ENCODE data around the gene PDLIM4. TPM values are rescaled to one million over a fixed set of nuclear protein-coding genes. Genes with fewer than 3 reads are reported as not detected.

Gene PDLIM4
- total RNA-seq (2022; extraction: Qiagen RNA extraction; ENCODE audit: low read depth) = 0.57 to 2.0 TPM (median 0.79 TPM) in 5 replicates

GRCh38 chr5:132257131-132258101 lies at the start of gene PDLIM4:
TSS of gene PDLIM4 (plus strand) at chr5:132257696. CDS start at chr5:132257735, 39 bp downstream.

GRCh38 chr5:132227485-132228240 lies 29.8 kb upstream of the PDLIM4 start, which contains the start of gene P4HA2:
TSS of gene P4HA2 (minus strand) at chr5:132227853. CDS start at chr5:132218626, 9,227 bp downstream.

GRCh38 chr5:132293992-132294727 lies 36.7 kb downstream of the PDLIM4 start, which contains the start of gene SLC22A4:
TSS of gene SLC22A4 (plus strand) at chr5:132294394. CDS start at chr5:132294617, 223 bp downstream.

Other genes starting within 250 kb of the PDLIM4 start
- gene ACSL6, start 246.0 kb upstream of the PDLIM4 start, total RNA-seq (2022; extraction: Qiagen RNA extraction; ENCODE audit: low read depth) = 0.06 to 0.15 TPM (median 0.08 TPM) in 3 of 5 replicates, not detected in the others
- not detected in 5 replicates for gene IL3, start 197.0 kb upstream of the PDLIM4 start, total RNA-seq (2022; extraction: Qiagen RNA extraction; ENCODE audit: low read depth)
- 0.42 to 0.93 TPM (median 0.53 TPM) in 5 replicates for gene CSF2, start 183.9 kb upstream of the PDLIM4 start, total RNA-seq (2022; extraction: Qiagen RNA extraction; ENCODE audit: low read depth)
- gene P4HA2, start 29.8 kb upstream of the PDLIM4 start, total RNA-seq (2022; extraction: Qiagen RNA extraction; ENCODE audit: low read depth) = 44.8 to 51.8 TPM (median 50.6 TPM) in 5 replicates
- 3.5 to 6.1 TPM (median 5.1 TPM) in 5 replicates for gene SLC22A4, start 36.7 kb downstream of the PDLIM4 start, total RNA-seq (2022; extraction: Qiagen RNA extraction; ENCODE audit: low read depth)
- gene SLC22A5, start 112.0 kb downstream of the PDLIM4 start, total RNA-seq (2022; extraction: Qiagen RNA extraction; ENCODE audit: low read depth) = 34.7 to 41.1 TPM (median 36.8 TPM) in 5 replicates
- gene IRF1, start 233.1 kb downstream of the PDLIM4 start, total RNA-seq (2022; extraction: Qiagen RNA extraction; ENCODE audit: low read depth) = 29.4 to 35.9 TPM (median 33.7 TPM) in 5 replicates

All from A549 treated with GW870086 at 1 μM for 4 hours (cell line).